ENCODE data around the gene FDCSP. TPM values are rescaled to one million over a fixed set of nuclear protein-coding genes. Genes with fewer than 3 reads are reported as not detected.
A peak's percentile ranks its signal among the peaks of the same experiment; 100 is the strongest.

FDCSP gene
- total and polyA plus RNA-seq, 2 of the 13 experiments (the other 11 are each of a cell fraction or from before 2014, with no cell fraction given) = not detected

DNA sequence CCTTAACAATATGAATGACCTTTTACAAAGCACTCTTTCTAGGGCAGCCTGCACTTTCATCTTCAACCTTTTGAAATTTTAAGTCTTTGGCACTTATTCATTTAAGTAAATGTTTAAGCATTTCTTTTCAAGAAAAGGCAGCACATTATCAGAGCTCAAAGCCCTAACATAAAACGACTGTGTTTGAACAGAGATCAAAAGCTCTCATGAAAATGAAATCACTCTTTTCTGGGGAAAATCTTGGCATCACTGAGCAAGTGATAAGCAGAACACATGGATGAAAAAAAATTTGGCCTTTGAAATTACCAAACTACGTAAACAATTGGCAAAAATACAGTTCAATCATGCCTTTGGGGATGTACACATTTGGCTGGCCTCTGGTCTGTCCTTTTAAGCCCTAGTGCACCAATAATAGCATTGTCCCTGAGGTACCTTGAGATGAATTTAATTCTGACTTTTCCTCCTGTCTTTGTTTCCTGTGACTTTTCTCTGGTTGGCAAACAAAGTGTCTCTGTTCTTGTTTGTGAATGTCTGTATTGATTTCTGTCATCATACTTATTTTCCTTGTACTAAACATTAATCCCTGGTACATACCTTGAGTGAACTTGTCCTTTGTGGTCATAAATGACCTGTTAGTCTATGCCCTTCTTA lies 43.3 kb upstream of the FDCSP start (continued):
- TF ChIP-seq, protein P1, sequence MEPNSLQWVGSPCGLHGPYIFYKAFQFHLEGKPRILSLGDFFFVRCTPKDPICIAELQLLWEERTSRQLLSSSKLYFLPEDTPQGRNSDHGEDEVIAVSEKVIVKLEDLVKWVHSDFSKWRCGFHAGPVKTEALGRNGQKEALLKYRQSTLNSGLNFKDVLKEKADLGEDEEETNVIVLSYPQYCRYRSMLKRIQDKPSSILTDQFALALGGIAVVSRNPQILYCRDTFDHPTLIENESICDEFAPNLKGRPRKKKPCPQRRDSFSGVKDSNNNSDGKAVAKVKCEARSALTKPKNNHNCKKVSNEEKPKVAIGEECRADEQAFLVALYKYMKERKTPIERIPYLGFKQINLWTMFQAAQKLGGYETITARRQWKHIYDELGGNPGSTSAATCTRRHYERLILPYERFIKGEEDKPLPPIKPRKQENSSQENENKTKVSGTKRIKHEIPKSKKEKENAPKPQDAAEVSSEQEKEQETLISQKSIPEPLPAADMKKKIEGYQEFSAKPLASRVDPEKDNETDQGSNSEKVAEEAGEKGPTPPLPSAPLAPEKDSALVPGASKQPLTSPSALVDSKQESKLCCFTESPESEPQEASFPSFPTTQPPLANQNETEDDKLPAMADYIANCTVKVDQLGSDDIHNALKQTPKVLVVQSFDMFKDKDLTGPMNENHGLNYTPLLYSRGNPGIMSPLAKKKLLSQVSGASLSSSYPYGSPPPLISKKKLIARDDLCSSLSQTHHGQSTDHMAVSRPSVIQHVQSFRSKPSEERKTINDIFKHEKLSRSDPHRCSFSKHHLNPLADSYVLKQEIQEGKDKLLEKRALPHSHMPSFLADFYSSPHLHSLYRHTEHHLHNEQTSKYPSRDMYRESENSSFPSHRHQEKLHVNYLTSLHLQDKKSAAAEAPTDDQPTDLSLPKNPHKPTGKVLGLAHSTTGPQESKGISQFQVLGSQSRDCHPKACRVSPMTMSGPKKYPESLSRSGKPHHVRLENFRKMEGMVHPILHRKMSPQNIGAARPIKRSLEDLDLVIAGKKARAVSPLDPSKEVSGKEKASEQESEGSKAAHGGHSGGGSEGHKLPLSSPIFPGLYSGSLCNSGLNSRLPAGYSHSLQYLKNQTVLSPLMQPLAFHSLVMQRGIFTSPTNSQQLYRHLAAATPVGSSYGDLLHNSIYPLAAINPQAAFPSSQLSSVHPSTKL (CRISPR knock-in tag; IDR thresholded peaks at IDR 0.05) = peak; percentile 91
- no peak for TF ChIP-seq ZFYVE20 (CRISPR knock-in tag; IDR thresholded peaks at IDR 0.05; ENCODE audit: borderline replicate concordance, low read depth)
- TF ChIP-seq HOXA3 (CRISPR knock-in tag; IDR thresholded peaks at IDR 0.05) = peak; percentile 57
- TF ChIP-seq, protein P2, sequence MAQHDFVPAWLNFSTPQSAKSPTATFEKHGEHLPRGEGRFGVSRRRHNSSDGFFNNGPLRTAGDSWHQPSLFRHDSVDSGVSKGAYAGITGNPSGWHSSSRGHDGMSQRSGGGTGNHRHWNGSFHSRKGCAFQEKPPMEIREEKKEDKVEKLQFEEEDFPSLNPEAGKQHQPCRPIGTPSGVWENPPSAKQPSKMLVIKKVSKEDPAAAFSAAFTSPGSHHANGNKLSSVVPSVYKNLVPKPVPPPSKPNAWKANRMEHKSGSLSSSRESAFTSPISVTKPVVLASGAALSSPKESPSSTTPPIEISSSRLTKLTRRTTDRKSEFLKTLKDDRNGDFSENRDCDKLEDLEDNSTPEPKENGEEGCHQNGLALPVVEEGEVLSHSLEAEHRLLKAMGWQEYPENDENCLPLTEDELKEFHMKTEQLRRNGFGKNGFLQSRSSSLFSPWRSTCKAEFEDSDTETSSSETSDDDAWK (CRISPR knock-in tag; IDR thresholded peaks at IDR 0.05) = no peak
- TF ChIP-seq TGIF2 (CRISPR knock-in tag; IDR thresholded peaks at IDR 0.05) = no peak
- peak; percentile 62; the same call in 1 of the 2 replicates for TF ChIP-seq PPARG (CRISPR knock-in tag; conservative IDR thresholded peaks at IDR 0.05)
- TF ChIP-seq ZNF44 (CRISPR knock-in tag; IDR thresholded peaks at IDR 0.05) = no peak
- no peak for TF ChIP-seq NFATC3 (CRISPR knock-in tag; IDR thresholded peaks at IDR 0.05)
- TF ChIP-seq BCL6 (CRISPR knock-in tag; IDR thresholded peaks at IDR 0.05) = peak; percentile 98
- no peak for TF ChIP-seq RAD21 (CRISPR knock-in tag; IDR thresholded peaks at IDR 0.05)
- no peak for TF ChIP-seq CCAR2 (optimal IDR thresholded peaks at IDR 0.05; ENCODE audit: low read depth, low read length)
- no peak for TF ChIP-seq MAZ (IDR thresholded peaks at IDR 0.05; ENCODE audit: borderline replicate concordance, low read depth, low read length)
- TF ChIP-seq MAZ (CRISPR knock-in tag; IDR thresholded peaks at IDR 0.05; ENCODE audit: low read depth) = no peak
- no peak for TF ChIP-seq HOXA5 (CRISPR knock-in tag; IDR thresholded peaks at IDR 0.05)
- TF ChIP-seq ZKSCAN1 (IDR thresholded peaks at IDR 0.05; ENCODE audit: low read length) = no peak
- TF ChIP-seq ATF7 (IDR thresholded peaks at IDR 0.05) = 0 out of 2 replicates have a peak, but pooled peaks have one; percentile 43
- no peak; the same call in 1 of the 2 replicates for TF ChIP-seq ATF7 (CRISPR knock-in tag; IDR thresholded peaks at IDR 0.05)
- TF ChIP-seq ZNF644 (CRISPR knock-in tag; IDR thresholded peaks at IDR 0.05; ENCODE audit: low read depth) = no peak

Measured in HepG2 (cell line).